22Rv1 (cell line): ENCODE data around the gene GULP1.

Experiments
- ZFX ChIP-seq: fragments of 450-650 bp; IDR thresholded peaks from 2 replicates; pipeline ENCODE4 v1.6.1; 2017; ENCODE audit warnings: antibody characterized with exemption, borderline replicate concordance
- TF ChIP-seq, protein P1 (sequence below): fragments of 450-650 bp; IDR thresholded peaks from 2 replicates; pipeline ENCODE4 v1.5.1; 2017; ENCODE audit warnings: mild to moderate bottlenecking

DNA sequence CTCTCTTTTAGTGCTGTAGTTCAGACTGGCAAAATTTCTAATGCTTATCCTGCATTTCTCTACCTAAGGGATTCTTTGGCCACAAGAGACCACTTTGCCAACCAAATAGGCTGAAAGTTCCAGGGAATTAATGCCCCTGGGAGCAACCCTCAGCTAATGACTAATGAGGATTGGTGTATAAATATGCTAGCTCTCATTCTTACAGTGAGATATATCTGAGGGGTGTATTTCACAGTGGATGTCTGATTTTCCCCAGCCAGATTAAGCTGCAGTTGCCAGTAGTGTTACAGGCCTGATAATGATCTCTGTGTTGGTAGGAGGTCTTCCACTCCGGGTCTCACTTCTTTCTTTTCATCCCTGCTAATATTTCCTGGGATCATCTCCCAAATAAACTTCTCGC is 90.4 kb downstream of the GULP1 start:
- TF ChIP-seq, protein P1, sequence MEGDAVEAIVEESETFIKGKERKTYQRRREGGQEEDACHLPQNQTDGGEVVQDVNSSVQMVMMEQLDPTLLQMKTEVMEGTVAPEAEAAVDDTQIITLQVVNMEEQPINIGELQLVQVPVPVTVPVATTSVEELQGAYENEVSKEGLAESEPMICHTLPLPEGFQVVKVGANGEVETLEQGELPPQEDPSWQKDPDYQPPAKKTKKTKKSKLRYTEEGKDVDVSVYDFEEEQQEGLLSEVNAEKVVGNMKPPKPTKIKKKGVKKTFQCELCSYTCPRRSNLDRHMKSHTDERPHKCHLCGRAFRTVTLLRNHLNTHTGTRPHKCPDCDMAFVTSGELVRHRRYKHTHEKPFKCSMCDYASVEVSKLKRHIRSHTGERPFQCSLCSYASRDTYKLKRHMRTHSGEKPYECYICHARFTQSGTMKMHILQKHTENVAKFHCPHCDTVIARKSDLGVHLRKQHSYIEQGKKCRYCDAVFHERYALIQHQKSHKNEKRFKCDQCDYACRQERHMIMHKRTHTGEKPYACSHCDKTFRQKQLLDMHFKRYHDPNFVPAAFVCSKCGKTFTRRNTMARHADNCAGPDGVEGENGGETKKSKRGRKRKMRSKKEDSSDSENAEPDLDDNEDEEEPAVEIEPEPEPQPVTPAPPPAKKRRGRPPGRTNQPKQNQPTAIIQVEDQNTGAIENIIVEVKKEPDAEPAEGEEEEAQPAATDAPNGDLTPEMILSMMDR = no peak
- no peak for TF ChIP-seq ZFX
